IMR-90 (cell line): ENCODE measurements around the gene BFSP1. TPM values are rescaled to one million over a fixed set of nuclear protein-coding genes. Genes with fewer than 3 reads are reported as not detected.

Experiments
- ATAC-seq: fragments of 200-7000 bp; cut with Tn5 transposase; 2 replicates; pipeline ENCODE4 v1.9.1; 2020; ENCODE audit warnings: low read depth, mild to moderate bottlenecking, moderate library complexity
- BruUV-seq: library from RNA; stranded (reverse); fragments of 400-500 nt; replicated peaks from 2 replicates; lab custom pipeline; 2021; lab: Mats Ljungman, UMichigan
- CTCF ChIA-PET: fragments of 300-600 bp; formaldehyde crosslinking; extraction: SDS; loops from one replicate; lab custom pipeline; 2021; ENCODE audit warnings: antibody characterized with exemption; lab: Yijun Ruan, JAX
- POLR2A ChIA-PET: fragments of 300-600 bp; sonication (Branson Sonifier 250); formaldehyde crosslinking; loops from one replicate; lab custom pipeline; 2022; ENCODE audit warnings: antibody characterized with exemption; ENCODE audit not compliant: unreplicated experiment; lab: Charles Lee
- DNase-seq: peaks from one replicate; pipeline ENCODE4 v3.0.0; 2013
- H2AFZ ChIP-seq: replicated peaks from 2 replicates; pipeline ENCODE3; 2013; ENCODE audit warnings: low read length, mild to moderate bottlenecking; ENCODE audit not compliant: poor library complexity
- H2AK5ac ChIP-seq: 2 replicates; pipeline ENCODE4 v1.6.1; 2013; ENCODE audit warnings: low read depth, low read length, inconsistent platforms
- H2AK9ac ChIP-seq: replicated peaks from 2 replicates; pipeline ENCODE3; 2013; ENCODE audit warnings: mild to moderate bottlenecking, low read depth, low read length, moderate library complexity; ENCODE audit not compliant: poor library complexity
- H2BK120ac ChIP-seq: 2 replicates; pipeline ENCODE4 v1.6.1; 2013; ENCODE audit warnings: low read depth, low read length, inconsistent platforms
- H2BK15ac ChIP-seq: 3 replicates; pipeline ENCODE4 v1.6.1; 2013; ENCODE audit warnings: low read depth, low read length, inconsistent platforms
- H2BK20ac ChIP-seq: 2 replicates; pipeline ENCODE4 v1.6.1; 2013; ENCODE audit warnings: low read depth, mild to moderate bottlenecking, inconsistent platforms, low read length, moderate library complexity
- H2BK5ac ChIP-seq: 2 replicates; pipeline ENCODE4 v1.6.1; 2013; ENCODE audit warnings: mild to moderate bottlenecking, low read depth, low read length, inconsistent platforms; ENCODE audit not compliant: poor library complexity, severe bottlenecking
- H3K14ac ChIP-seq: replicated peaks from 2 replicates; pipeline ENCODE4 v1.6.1; 2013; ENCODE audit warnings: low read depth, low read length, inconsistent platforms
- H3K18ac ChIP-seq: 2 replicates; pipeline ENCODE4 v1.6.1; 2013; ENCODE audit warnings: low read depth, low read length, control low read depth
- H3K23ac ChIP-seq: 2 replicates; pipeline ENCODE4 v1.6.1; 2013; ENCODE audit warnings: low read depth, low read length, inconsistent platforms
- H3K27ac ChIP-seq: 2 replicates; pipeline ENCODE4 v1.5.1; 2013; ENCODE audit warnings: mild to moderate bottlenecking, control low read depth, low read length; ENCODE audit not compliant: insufficient read depth
- H3K27me3 ChIP-seq: 2 replicates; pipeline ENCODE4 v1.6.1; 2013; ENCODE audit warnings: low read length; ENCODE audit not compliant: control insufficient read depth, insufficient read depth
- H3K36me3 ChIP-seq: 2 replicates; pipeline ENCODE4 v1.6.1; 2013; ENCODE audit warnings: low read length, mixed read lengths; ENCODE audit not compliant: control insufficient read depth, insufficient read depth
- H3K4ac ChIP-seq: 2 replicates; pipeline ENCODE4 v1.6.1; 2013; ENCODE audit warnings: low read depth, low read length, inconsistent platforms
- H3K4me1 ChIP-seq: 2 replicates; pipeline ENCODE4 v1.6.1; 2013; ENCODE audit warnings: low read length, mixed read lengths; ENCODE audit not compliant: control insufficient read depth, insufficient read depth
- H3K4me2 ChIP-seq: 2 replicates; pipeline ENCODE4 v1.6.1; 2013; ENCODE audit warnings: low read depth, mild to moderate bottlenecking, control low read depth, low read length, moderate library complexity
- H3K4me3 ChIP-seq: 2 replicates; pipeline ENCODE4 v1.5.1; 2013; ENCODE audit warnings: low read depth, mild to moderate bottlenecking, control low read depth, low read length, moderate library complexity; ENCODE audit not compliant: insufficient read depth
- H3K56ac ChIP-seq: 2 replicates; pipeline ENCODE4 v1.6.1; 2013; ENCODE audit warnings: low read length, inconsistent platforms; ENCODE audit not compliant: insufficient read depth; ENCODE audit errors: extremely low read depth
- H3K79me1 ChIP-seq, 2 experiments: 2 replicates each; pipeline ENCODE4 v1.6.1; 2013; ENCODE audit warnings: low read length in 2 of 2, inconsistent platforms in 1 of 2, low read depth in 1 of 2
- H3K9ac ChIP-seq: 2 replicates; pipeline ENCODE4 v1.6.1; 2013; ENCODE audit warnings: low read depth, low read length, control low read depth
- H3K9me1 ChIP-seq: 2 replicates; pipeline ENCODE4 v1.6.1; 2013; ENCODE audit warnings: low read length, inconsistent platforms; ENCODE audit not compliant: insufficient read depth
- H3K9me3 ChIP-seq: 2 replicates; pipeline ENCODE4 v1.6.1; 2013; ENCODE audit warnings: low read length; ENCODE audit not compliant: control insufficient read depth, insufficient read depth
- H4K20me1 ChIP-seq: 2 replicates; pipeline ENCODE4 v1.6.1; 2013; ENCODE audit warnings: low read length, inconsistent platforms; ENCODE audit not compliant: insufficient read depth
- H4K5ac ChIP-seq: 2 replicates; pipeline ENCODE4 v1.6.1; 2013; ENCODE audit warnings: mild to moderate bottlenecking, low read depth, low read length, control low read depth
- H4K8ac ChIP-seq, 2 experiments: 2 replicates each; pipeline ENCODE4 v1.6.1; 2013; ENCODE audit warnings: low read depth in 2 of 2, low read length in 2 of 2, control low read depth in 1 of 2, inconsistent platforms in 1 of 2
- H4K91ac ChIP-seq: 2 replicates; pipeline ENCODE4 v1.6.1; 2013; ENCODE audit warnings: low read depth, low read length, inconsistent platforms; ENCODE audit not compliant: insufficient read depth
- CEBPB ChIP-seq: IDR thresholded peaks from 2 replicates; pipeline ENCODE4 v1.6.1; 2012; ENCODE audit warnings: low read depth, low read length, improper control_type of control experiment
- CTCF ChIP-seq: conservative IDR thresholded peaks from 2 replicates; pipeline ENCODE4 v1.5.1; 2012; ENCODE audit warnings: mild to moderate bottlenecking, low read depth, low read length, improper control_type of control experiment
- MXI1 ChIP-seq: IDR thresholded peaks from 2 replicates; pipeline ENCODE4 v1.6.1; 2012; ENCODE audit warnings: low read depth, mild to moderate bottlenecking, low read length, moderate library complexity, borderline replicate concordance
- RFX5 ChIP-seq: IDR thresholded peaks from 2 replicates; pipeline ENCODE4 v1.8.0; 2012; ENCODE audit warnings: low read depth, mild to moderate bottlenecking, low read length, moderate library complexity
- SMC3 ChIP-seq: fragments of 150-350 bp; IDR thresholded peaks from 2 replicates; pipeline ENCODE4 v1.6.1; 2016; ENCODE audit warnings: low read depth, mild to moderate bottlenecking, antibody characterized with exemption, low read length, moderate library complexity
- WGBS, 2 experiments: methylation state at CpG; one replicate each; pipeline versions ENCODE4 v1.1.5 to v1.1.7; 2013; ENCODE audit warnings: missing lambda C conversion rate in 2 of 2; ENCODE audit not compliant: insufficient read length in 1 of 2; ENCODE audit errors: extremely low coverage in 2 of 2; 5-methylcytosine and 5-hydroxymethylcytosine counted together
- dilution Hi-C: fragments of 300-500 bp; cut with HindIII; formaldehyde crosslinking; loops from one replicate; pipeline ENCODE4 v1.14.3; 2018; ENCODE audit warnings: low sequenced_read_pairs; ENCODE audit not compliant: unreplicated experiment
- in situ Hi-C: fragments of 300-500 bp; cut with MboI; formaldehyde crosslinking; loops from 3 replicates; pipeline ENCODE4 v1.14.3; 2019; ENCODE audit warnings: low sequenced_read_pairs, inconsistent platforms, mixed read lengths
- intact Hi-C: fragments of 100-400 bp; cut with micrococcal nuclease; formaldehyde crosslinking; loops from 2 replicates; pipeline ENCODE4 v1.10.0; 2022
- polyA plus RNA-seq, 3 experiments: library from polyadenylated mRNA; depleted of rRNA; stranded (reverse); fragments of >200 nt; gene quantifications; 2 replicates each; pipeline ENCODE4 v1.2.3, GENCODE V29; 2012; ENCODE audit warnings: low replicate concordance in 1 of 3
- total RNA-seq: library from RNA; depleted of rRNA; stranded (reverse); fragments of >200 nt; gene quantifications from 2 replicates; pipeline ENCODE4 v1.2.3, GENCODE V29; 2012

The BFSP1 gene
- total and polyA plus RNA-seq, 2 of the 4 experiments (the other 2 are of a cell fraction), result 1.1 to 2.0 TPM

GRCh38 chr20:17571153-17571527 lies 40.0 kb upstream of the BFSP1 start:
- intact Hi-C loops (loop anchor here (5.0 kb wide), 1 partner anchor 36 kb away; no protein-coding TSS in a partner anchor), in situ Hi-C loops (loop anchor here (5.0 kb wide), 1 partner anchor 34 kb away; no protein-coding TSS in a partner anchor), dilution Hi-C loops (no loop called here)
- Histone ChIP-seq H3K4ac (no peak overlapping the region), H2AFZ (no peak overlapping the region), H4K91ac (no peak overlapping the region), H2BK20ac (no peak overlapping the region), H3K4me2 (peak overlapping the region; percentile 73), H4K8ac (no peak overlapping the region), H2BK15ac (no peak overlapping the region), H3K9me3 (no peaks in the 10 kb centered on the region), H3K14ac (peak overlapping the region; percentile 67), H3K4me1 (peaks cover 9% of the 10 kb centered on the region), H2AK5ac (no peak overlapping the region; the same call in 1 of the 2 replicates), H3K23ac (peak overlapping the region; percentile 99), H3K27ac (peak overlapping the region; percentile 89; the same call in 1 of the 2 replicates), H3K79me1 (peaks cover 8 to 35% of the 10 kb centered on the region in 2 experiments), H3K27me3 (no peaks in the 10 kb centered on the region), H4K20me1 (peaks cover 58% of the 10 kb centered on the region), H3K56ac (peak overlapping the region; percentile 86), H3K18ac (no peak overlapping the region), H3K4me3 (peak overlapping the region; percentile 85), H2AK9ac (no peak overlapping the region), H3K9me1 (peaks cover 4% of the 10 kb centered on the region), H2BK120ac (no peak overlapping the region; the same call in 1 of the 2 replicates), H3K9ac (peak overlapping the region; percentile 76), H2BK5ac (peak overlapping the region; percentile 86), H3K36me3 (peaks cover 4% of the 10 kb centered on the region), H4K5ac (no peak overlapping the region)
- no peak for ATAC-seq
- ChIA-PET POLR2A (interaction anchor here (0.6 to 1.8 kb wide), 3 partner anchors 14 to 369 kb away, joined by 3 to 5 read pairs (median 5); no protein-coding TSS in a partner anchor), CTCF (interaction anchor here (1.1 to 2.2 kb wide), 6 partner anchors 9 to 37 kb away, joined by 4 to 7 read pairs (median 6); no protein-coding TSS in a partner anchor)
- no CpG with 5 or more reads among the region's 6 CpGs for WGBS, 2 experiments
- BruUV-seq, result no TSS peak
- TF ChIP-seq RFX5, result no peak
- TF ChIP-seq SMC3, result no peak
- no peak for TF ChIP-seq MXI1
- no peak for TF ChIP-seq CTCF
- no peak for TF ChIP-seq CEBPB
- DNase-seq, result no peak
